Stimulated activated naive CD8-positive, alpha-beta T cell treated with anti-CD3 and anti-CD28 coated beads, Interleukin-15, Interleukin-2, amounts not matched to agents 100 ng/mL and 50 ng/mL, for 24 hours (primary cell): ENCODE results near the gene FUT4.

ENCODE experiments used
- H3K27ac Mint-ChIP-seq: one replicate; pipeline ENCODE4 v1.8.0; 2021; ENCODE audit warnings: mild to moderate bottlenecking, mixed read lengths
- H3K27me3 Mint-ChIP-seq: one replicate; pipeline ENCODE4 v1.8.0; 2021; ENCODE audit warnings: mixed read lengths
- H3K36me3 Mint-ChIP-seq: one replicate; pipeline ENCODE4 v1.8.0; 2021; ENCODE audit warnings: low read depth, mixed read lengths
- H3K4me1 Mint-ChIP-seq: one replicate; pipeline ENCODE4 v1.8.0; 2021; ENCODE audit warnings: low read depth, mixed read lengths
- H3K4me3 Mint-ChIP-seq: one replicate; pipeline ENCODE4 v1.8.0; 2021; ENCODE audit warnings: mild to moderate bottlenecking, mixed read lengths
- H3K9me3 Mint-ChIP-seq: one replicate; pipeline ENCODE4 v1.8.0; 2021; ENCODE audit warnings: mixed read lengths

FUT4 gene

DNA sequence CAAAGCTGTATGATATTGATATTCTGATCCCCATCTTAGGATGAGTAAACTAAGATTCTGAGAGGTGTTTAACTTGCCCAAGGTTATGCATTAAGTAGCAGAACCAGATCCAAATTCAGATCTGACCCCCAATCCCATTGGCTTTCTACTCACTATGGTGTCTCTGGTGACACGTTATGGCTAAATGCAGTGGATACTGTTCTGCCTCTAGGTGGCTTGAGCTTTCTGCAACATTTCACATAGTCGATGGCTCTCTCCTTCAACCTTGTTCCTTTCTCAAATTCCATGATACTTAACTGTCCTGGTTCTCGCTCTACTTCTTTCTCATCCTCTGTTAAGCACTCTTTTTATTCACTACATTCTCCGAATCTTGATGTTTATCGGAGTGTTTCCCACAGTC lies 22.0 kb upstream of the FUT4 start:
- H3K4me3 Mint-ChIP-seq: no peak overlapping the region
- no peak overlapping the region for H3K27ac Mint-ChIP-seq
- H3K9me3 Mint-ChIP-seq: no peaks in the 10 kb centered on the region
- H3K36me3 Mint-ChIP-seq: no peaks in the 10 kb centered on the region
- H3K27me3 Mint-ChIP-seq: peaks cover 16% of the 10 kb centered on the region
- H3K4me1 Mint-ChIP-seq: no peaks in the 10 kb centered on the region

- H3K27me3 Mint-ChIP-seq: peaks cover 33% of the 10 kb centered on the region
- H3K9me3 Mint-ChIP-seq: no peaks in the 10 kb centered on the region
- H3K36me3 Mint-ChIP-seq: no peaks in the 10 kb centered on the region
- no peak overlapping the region for H3K27ac Mint-ChIP-seq
- no peaks in the 10 kb centered on the region for H3K4me1 Mint-ChIP-seq
- no peak overlapping the region for H3K4me3 Mint-ChIP-seq
Measured at GRCh38 chr11:94524341-94524740, 19.4 kb upstream of the FUT4 start.

GRCh38 chr11:94525546-94526324 lies 18.0 kb upstream of the FUT4 start:
- H3K4me3 Mint-ChIP-seq: no peak overlapping the region
- H3K27ac Mint-ChIP-seq: no peak overlapping the region
- no peaks in the 10 kb centered on the region for H3K4me1 Mint-ChIP-seq
- no peaks in the 10 kb centered on the region for H3K9me3 Mint-ChIP-seq
- no peaks in the 10 kb centered on the region for H3K36me3 Mint-ChIP-seq
- H3K27me3 Mint-ChIP-seq: peaks cover 40% of the 10 kb centered on the region

GRCh38 chr11:94526645-94527438 lies 16.9 kb upstream of the FUT4 start:
- Mint-ChIP-seq H3K27ac (no peak overlapping the region), H3K9me3 (no peaks in the 10 kb centered on the region), H3K36me3 (no peaks in the 10 kb centered on the region), H3K4me3 (no peak overlapping the region), H3K27me3 (peaks cover 48% of the 10 kb centered on the region), H3K4me1 (no peaks in the 10 kb centered on the region)

DNA sequence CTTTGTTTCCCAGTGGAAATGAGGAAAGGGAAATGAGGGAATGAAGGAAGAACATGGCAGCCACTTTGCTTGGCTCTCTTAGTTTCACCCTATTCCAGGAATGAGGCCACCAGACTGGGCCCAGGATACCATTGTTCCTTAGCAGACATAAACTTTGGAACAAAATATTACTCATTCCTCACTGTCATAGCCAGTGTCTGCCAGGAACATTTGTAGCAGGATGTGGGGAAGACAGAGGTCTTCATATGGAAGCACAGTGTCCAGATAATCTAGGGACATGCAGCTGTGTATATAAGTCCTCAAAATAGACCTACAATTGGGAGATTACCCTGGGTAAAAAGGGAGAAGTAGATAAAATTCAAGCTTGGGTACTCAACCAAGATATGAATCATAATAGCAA lies 15.2 kb upstream of the FUT4 start:
- no peaks in the 10 kb centered on the region for H3K4me1 Mint-ChIP-seq
- no peak overlapping the region for H3K27ac Mint-ChIP-seq
- peaks cover 51% of the 10 kb centered on the region for H3K27me3 Mint-ChIP-seq
- H3K36me3 Mint-ChIP-seq: no peaks in the 10 kb centered on the region
- no peaks in the 10 kb centered on the region for H3K9me3 Mint-ChIP-seq
- no peak overlapping the region for H3K4me3 Mint-ChIP-seq

DNA sequence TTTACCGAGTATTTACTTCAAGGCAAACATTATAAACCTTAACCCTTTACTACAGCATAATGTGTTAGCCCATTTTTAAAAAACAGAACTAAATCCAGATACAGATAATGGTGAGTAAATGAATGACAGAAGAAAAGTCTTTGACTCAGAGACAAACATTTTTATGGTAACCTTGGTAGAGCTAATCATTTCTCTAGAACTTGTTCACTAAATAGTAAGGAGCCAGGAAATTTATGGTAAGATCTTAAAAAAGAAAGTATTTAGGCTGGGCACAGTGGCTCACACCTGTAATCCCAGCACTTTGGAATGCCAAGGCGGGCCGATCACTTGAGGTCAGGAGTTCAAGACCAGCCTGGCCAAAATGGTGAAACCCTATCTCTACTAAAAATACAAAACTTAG lies 11.5 kb upstream of the FUT4 start:
- Mint-ChIP-seq H3K9me3 (no peaks in the 10 kb centered on the region), H3K27me3 (peaks cover 46% of the 10 kb centered on the region), H3K4me1 (no peaks in the 10 kb centered on the region), H3K27ac (no peak overlapping the region), H3K4me3 (no peak overlapping the region), H3K36me3 (no peaks in the 10 kb centered on the region)

GRCh38 chr11:94533206-94533605 lies 10.5 kb upstream of the FUT4 start:
- H3K9me3 Mint-ChIP-seq: no peaks in the 10 kb centered on the region
- no peaks in the 10 kb centered on the region for H3K4me1 Mint-ChIP-seq
- no peaks in the 10 kb centered on the region for H3K36me3 Mint-ChIP-seq
- H3K27ac Mint-ChIP-seq: no peak overlapping the region
- H3K27me3 Mint-ChIP-seq: peaks cover 44% of the 10 kb centered on the region
- H3K4me3 Mint-ChIP-seq: no peak overlapping the region

DNA sequence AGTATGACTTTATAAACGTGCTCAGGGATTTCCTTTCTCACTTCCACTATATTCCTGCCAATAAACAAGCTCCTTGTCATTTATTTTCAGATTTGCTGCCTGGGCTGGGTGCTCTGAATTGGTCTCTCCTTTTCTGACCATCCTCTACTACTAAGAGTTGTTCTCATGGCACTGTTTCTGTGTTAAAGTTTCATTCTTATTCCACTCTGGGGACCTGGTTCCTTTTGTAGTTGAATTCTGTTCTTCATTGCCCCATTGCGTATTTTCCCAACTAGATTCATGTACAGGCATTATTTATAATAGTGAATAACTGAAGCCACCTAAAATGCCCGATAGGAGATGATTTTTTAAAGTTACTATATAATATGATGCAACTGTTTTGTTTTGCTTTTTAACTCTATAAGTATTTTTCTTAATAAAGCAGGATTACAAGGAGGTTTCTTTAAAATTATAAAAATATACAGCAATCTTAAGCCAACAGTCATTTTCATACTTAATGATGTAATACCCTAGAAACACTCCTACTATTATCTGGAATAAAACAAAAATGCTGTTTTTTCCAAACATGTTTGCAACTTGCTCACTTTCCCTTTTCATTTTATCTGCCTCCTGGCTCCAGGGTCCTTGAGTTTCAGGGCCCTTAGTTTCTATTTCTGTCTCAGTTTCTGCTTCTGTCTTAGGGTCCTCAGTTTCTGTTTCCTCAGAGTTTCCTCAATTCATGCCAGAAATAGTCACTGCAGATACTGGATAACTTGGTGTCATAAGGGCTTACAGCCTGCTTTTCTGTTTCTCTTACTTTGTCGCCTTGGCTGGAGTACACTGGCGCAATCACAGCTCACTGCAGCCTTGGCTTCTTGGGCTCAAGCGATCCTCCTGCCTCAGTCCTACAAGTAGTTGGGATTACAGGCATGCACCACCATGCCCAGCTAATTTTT lies 9.8 kb upstream of the FUT4 start:
- Mint-ChIP-seq H3K27ac (no peak overlapping the region), H3K27me3 (peaks cover 39% of the 10 kb centered on the region), H3K4me1 (no peaks in the 10 kb centered on the region), H3K4me3 (no peak overlapping the region), H3K36me3 (no peaks in the 10 kb centered on the region), H3K9me3 (no peaks in the 10 kb centered on the region)

DNA sequence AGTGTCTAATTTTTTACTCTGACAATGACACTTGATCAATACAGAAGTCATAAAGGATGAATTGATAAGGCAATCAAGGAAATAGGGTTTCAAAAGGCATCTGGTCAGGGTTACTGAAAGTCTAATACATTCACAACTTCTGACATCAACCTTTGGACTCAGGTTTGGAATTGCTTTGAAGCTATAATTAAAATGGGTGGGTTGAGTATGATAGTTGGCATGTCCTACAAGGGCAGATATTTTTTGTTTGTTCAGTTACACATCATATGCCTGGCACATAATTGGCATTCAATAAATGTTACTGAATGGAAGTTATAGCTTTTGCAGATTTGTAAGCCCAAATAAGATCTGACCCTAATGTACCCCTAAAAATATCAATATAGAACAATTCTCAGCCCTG lies 7.3 kb upstream of the FUT4 start:
- Mint-ChIP-seq H3K9me3 (no peaks in the 10 kb centered on the region), H3K36me3 (no peaks in the 10 kb centered on the region), H3K4me1 (no peaks in the 10 kb centered on the region), H3K27ac (no peak overlapping the region), H3K4me3 (no peak overlapping the region), H3K27me3 (peaks cover 29% of the 10 kb centered on the region)

GRCh38 chr11:94537031-94537600 lies 6.6 kb upstream of the FUT4 start:
- Mint-ChIP-seq H3K27ac (no peak overlapping the region), H3K27me3 (peaks cover 25% of the 10 kb centered on the region), H3K4me1 (no peaks in the 10 kb centered on the region), H3K9me3 (no peaks in the 10 kb centered on the region), H3K4me3 (no peak overlapping the region), H3K36me3 (no peaks in the 10 kb centered on the region)

DNA sequence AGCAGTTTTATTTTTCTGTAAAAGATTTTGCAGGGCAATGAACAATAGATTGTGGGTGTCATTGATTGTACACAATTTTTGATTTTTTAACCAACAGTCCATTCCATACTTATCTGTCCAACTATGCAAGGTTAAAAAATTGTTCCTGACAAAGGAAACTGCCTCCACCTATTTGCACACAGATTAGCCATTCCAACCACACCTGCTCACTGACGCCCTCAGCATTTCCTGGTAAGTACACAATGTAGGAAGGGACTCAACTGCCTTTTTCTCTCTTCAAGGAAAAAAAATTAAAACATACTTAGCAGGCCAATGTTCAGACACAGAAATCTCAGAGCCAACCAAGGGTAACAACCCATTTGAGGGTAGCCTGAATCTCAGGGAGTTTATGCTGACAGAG lies 4.3 kb upstream of the FUT4 start:
- H3K4me3 Mint-ChIP-seq: no peak overlapping the region
- H3K27ac Mint-ChIP-seq: no peak overlapping the region

GRCh38 chr11:94544646-94545263 lies 1.0 kb downstream of the FUT4 start:
- H3K4me3 Mint-ChIP-seq: peak overlapping the region; percentile 78
- peaks cover 35% of the 10 kb centered on the region for H3K4me1 Mint-ChIP-seq
- H3K27ac Mint-ChIP-seq: peak overlapping the region; percentile 6
- no peaks in the 10 kb centered on the region for H3K27me3 Mint-ChIP-seq
- no peaks in the 10 kb centered on the region for H3K9me3 Mint-ChIP-seq
- peaks cover 4% of the 10 kb centered on the region for H3K36me3 Mint-ChIP-seq

More for the DNA sequence above, 4.3 kb upstream of the FUT4 start:
- H3K36me3 Mint-ChIP-seq: no peaks in the 10 kb centered on the region
- H3K4me1 Mint-ChIP-seq: peaks cover 8% of the 10 kb centered on the region
- H3K27me3 Mint-ChIP-seq: peaks cover 15% of the 10 kb centered on the region
- H3K9me3 Mint-ChIP-seq: no peaks in the 10 kb centered on the region

DNA sequence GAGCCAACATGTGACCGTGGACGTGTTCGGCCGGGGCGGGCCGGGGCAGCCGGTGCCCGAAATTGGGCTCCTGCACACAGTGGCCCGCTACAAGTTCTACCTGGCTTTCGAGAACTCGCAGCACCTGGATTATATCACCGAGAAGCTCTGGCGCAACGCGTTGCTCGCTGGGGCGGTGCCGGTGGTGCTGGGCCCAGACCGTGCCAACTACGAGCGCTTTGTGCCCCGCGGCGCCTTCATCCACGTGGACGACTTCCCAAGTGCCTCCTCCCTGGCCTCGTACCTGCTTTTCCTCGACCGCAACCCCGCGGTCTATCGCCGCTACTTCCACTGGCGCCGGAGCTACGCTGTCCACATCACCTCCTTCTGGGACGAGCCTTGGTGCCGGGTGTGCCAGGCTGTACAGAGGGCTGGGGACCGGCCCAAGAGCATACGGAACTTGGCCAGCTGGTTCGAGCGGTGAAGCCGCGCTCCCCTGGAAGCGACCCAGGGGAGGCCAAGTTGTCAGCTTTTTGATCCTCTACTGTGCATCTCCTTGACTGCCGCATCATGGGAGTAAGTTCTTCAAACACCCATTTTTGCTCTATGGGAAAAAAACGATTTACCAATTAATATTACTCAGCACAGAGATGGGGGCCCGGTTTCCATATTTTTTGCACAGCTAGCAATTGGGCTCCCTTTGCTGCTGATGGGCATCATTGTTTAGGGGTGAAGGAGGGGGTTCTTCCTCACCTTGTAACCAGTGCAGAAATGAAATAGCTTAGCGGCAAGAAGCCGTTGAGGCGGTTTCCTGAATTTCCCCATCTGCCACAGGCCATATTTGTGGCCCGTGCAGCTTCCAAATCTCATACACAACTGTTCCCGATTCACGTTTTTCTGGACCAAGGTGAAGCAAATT lies 1.8 kb downstream of the FUT4 start:
- Mint-ChIP-seq H3K4me1 (peaks cover 35% of the 10 kb centered on the region), H3K9me3 (no peaks in the 10 kb centered on the region), H3K27ac (peak overlapping the region; percentile 42), H3K4me3 (peak overlapping the region; percentile 78), H3K27me3 (no peaks in the 10 kb centered on the region), H3K36me3 (peaks cover 6% of the 10 kb centered on the region)
